Measurements from ENCODE around the gene DIP2A. TPM values are rescaled to one million over a fixed set of nuclear protein-coding genes. Genes with fewer than 3 reads are reported as not detected.

Gene DIP2A
- total RNA-seq, 1 donor from 2014 or later, result 25.9 TPM

- intact Hi-C loops (cut with micrococcal nuclease), result no loop called here
- Histone ChIP-seq H3K4me1 (peaks cover 29% of the 10 kb centered on the region), H3K27me3 (ENCODE audit: low read depth) (no peaks in the 10 kb centered on the region), H3K36me3 (peaks cover 86% of the 10 kb centered on the region), H3K27ac (replicated peaks) (no peak overlapping the region), H3K9me3 (replicated peaks) (no peaks in the 10 kb centered on the region), H3K4me3 (no peak overlapping the region)
- no peak for DNase-seq
- no peak for TF ChIP-seq CTCF (IDR thresholded peaks at IDR 0.05; ENCODE audit: borderline replicate concordance)
These were observed 99.3 kb downstream of the DIP2A start for GRCh38 chr21:46557919-46558392.

GRCh38 chr21:46559291-46559983, 100.7 kb downstream of the DIP2A start:
- H3K4me1 ChIP-seq, result peaks cover 28% of the 10 kb centered on the region
- no peaks in the 10 kb centered on the region for H3K9me3 ChIP-seq (replicated peaks)
- peak overlapping the region; percentile 74 for H3K27ac ChIP-seq (replicated peaks)
- no peaks in the 10 kb centered on the region for H3K27me3 ChIP-seq (ENCODE audit: low read depth)
- no peak for DNase-seq
- no peak overlapping the region for H3K4me3 ChIP-seq
- peaks cover 92% of the 10 kb centered on the region for H3K36me3 ChIP-seq
- TF ChIP-seq CTCF (IDR thresholded peaks at IDR 0.05; ENCODE audit: borderline replicate concordance), result no peak
- intact Hi-C loops (cut with micrococcal nuclease), result no loop called here

- no peak overlapping the region for H3K4me3 ChIP-seq
- H3K4me1 ChIP-seq, result peaks cover 16% of the 10 kb centered on the region
- no peaks in the 10 kb centered on the region for H3K9me3 ChIP-seq (replicated peaks)
- intact Hi-C loops (cut with micrococcal nuclease), result no loop called here
- no peaks in the 10 kb centered on the region for H3K27me3 ChIP-seq (ENCODE audit: low read depth)
- peaks cover 91% of the 10 kb centered on the region for H3K36me3 ChIP-seq
- DNase-seq, result no peak
- no peak for TF ChIP-seq CTCF (IDR thresholded peaks at IDR 0.05; ENCODE audit: borderline replicate concordance)
- H3K27ac ChIP-seq (replicated peaks), result peak overlapping the region; percentile 74
These were observed 102.1 kb downstream of the DIP2A start for GRCh38 chr21:46560568-46561444.

- no peak overlapping the region for H3K27ac ChIP-seq (replicated peaks)
- H3K4me3 ChIP-seq, result no peak overlapping the region
- TF ChIP-seq CTCF (IDR thresholded peaks at IDR 0.05; ENCODE audit: borderline replicate concordance), result no peak
- peaks cover 23% of the 10 kb centered on the region for H3K4me1 ChIP-seq
- intact Hi-C loops (cut with micrococcal nuclease), result no loop called here
- H3K36me3 ChIP-seq, result peaks cover 92% of the 10 kb centered on the region
- no peak for DNase-seq
- H3K27me3 ChIP-seq (ENCODE audit: low read depth), result no peaks in the 10 kb centered on the region
- H3K9me3 ChIP-seq (replicated peaks), result no peaks in the 10 kb centered on the region
These were observed 102.9 kb downstream of the DIP2A start for GRCh38 chr21:46561445-46562090.

GRCh38 chr21:46562472-46562871, 103.8 kb downstream of the DIP2A start:
- Histone ChIP-seq H3K4me1 (peaks cover 24% of the 10 kb centered on the region), H3K27me3 (ENCODE audit: low read depth) (no peaks in the 10 kb centered on the region), H3K9me3 (replicated peaks) (no peaks in the 10 kb centered on the region), H3K36me3 (peaks cover 92% of the 10 kb centered on the region), H3K4me3 (no peak overlapping the region), H3K27ac (replicated peaks) (no peak overlapping the region)
- intact Hi-C loops (cut with micrococcal nuclease), result no loop called here
- no peak for TF ChIP-seq CTCF (IDR thresholded peaks at IDR 0.05; ENCODE audit: borderline replicate concordance)
- no peak for DNase-seq
